Measurements from ENCODE around the gene CCDC61. TPM values are rescaled to one million over a fixed set of nuclear protein-coding genes. Genes with fewer than 3 reads are reported as not detected.
A peak's percentile ranks its signal among the peaks of the same experiment; 100 is the strongest.

Gene CCDC61
- total RNA-seq, 1 donor from 2014 or later: 8.2 TPM

DNA sequence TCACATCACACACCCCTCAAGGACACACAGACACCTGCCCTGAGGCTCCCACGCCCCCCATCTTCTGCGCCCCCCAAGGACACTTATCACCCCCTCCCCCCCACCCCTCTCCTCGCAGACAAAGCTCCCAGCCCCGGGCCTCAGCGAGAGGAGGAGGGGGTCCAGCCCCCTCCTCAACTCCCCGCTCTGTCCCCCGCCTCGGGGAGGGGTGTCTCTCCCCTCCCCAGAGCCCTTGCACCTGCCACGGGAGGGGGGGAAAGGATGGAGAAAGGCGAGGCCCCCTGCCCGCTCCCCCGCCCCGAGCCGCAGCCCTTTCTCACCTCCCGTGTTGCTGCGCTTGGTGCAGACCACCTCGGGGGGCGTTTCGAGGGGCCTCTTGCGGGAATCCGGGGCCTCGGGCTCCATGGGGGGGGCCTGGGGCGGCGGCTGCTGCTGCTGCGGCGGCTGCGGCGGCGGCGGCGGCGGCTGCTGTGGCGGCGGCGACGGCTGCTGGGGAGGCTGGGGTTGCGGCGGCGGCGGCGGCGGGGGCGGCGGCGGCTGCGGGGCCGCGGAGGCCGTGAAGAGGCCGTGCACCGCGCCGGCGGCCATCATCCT lies 22.2 kb upstream of the CCDC61 start:
- DNase-seq (ENCODE audit: missing footprints): no peak
- no peak for ATAC-seq
- intact Hi-C loops (cut with DNase I): no loop called here

DNA sequence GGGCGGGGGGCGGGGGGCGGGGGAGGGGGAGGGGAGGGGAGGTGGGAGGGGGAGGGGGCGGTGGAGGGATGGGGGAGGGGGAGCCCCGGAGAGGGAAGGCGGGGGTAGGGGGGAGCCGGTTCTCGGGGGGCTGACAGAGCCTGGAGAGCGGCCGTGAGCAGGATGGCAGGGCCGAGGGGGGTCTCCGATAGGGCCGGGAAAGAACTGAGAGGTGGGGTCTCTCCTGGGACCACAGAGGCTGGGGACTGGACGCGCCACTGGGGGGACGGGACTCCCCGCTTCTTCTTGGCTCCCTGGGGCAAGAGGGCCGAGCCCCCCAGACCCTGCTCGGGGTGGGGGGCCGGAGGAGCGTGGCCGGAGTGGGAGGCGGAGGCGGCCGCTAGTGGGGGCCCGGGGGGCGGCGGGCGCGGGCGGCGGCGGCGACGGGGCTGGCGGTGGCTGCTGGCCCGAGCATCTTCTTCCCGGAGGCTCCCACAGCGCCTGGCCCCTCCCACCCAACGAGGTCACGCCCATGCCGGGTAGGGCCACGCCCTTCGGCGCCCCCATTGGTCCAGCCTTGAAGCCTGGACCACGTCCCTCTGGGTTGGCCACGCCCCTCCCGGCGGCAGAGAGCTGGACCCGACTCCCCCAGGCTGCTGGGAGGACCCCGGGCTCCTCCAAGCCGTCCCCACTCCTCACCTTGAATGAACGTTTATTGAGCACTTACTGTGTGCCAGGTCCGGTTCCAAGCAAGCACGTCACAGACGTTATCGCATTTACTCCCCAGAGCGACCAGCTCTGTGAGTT lies 21.5 kb upstream of the CCDC61 start, which contains the start of gene NOVA2:
Gene NOVA2, minus strand, starts transcription at position 313 of the 786 bp plus-strand sequence. CDS start 514 bp downstream, outside the sequence.
- ATAC-seq (peak; percentile 39), DNase-seq (ENCODE audit: missing footprints) (peak; percentile 75)
- intact Hi-C loops (cut with DNase I): no loop called here

DNA sequence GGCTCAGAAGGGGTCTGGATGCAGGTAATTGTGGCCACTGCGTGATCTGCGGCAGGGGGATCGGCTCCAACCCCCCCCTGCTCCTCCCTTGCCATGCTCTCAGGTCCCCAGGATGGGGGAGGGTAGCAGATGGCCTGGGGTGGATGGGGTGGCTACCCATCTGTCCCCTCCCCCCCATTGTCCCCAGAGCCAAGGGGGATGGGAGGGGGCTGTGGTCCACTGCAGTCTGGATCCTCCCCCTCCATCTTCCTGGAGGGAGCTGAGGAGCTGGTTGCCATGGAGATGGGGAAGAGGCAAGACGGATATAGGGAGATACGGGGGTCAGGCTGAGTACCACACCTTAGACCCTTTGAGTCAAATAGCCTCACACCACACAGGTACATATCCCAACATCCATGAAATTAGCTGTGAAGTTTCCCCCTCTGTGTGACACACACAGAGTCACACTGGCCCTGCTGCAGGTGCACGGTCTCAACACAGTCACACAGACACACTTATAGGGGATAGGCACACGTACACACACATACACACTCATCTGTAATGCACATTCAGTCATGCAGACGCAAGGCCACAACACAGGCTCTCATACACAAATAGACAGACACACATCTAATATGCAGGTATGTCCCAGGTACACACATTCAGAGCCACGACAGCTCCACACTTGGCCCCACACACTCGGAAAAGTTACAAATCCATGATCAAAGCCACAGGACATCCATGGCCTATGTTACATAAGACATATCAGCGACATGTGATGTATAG lies 19.8 kb upstream of the CCDC61 start:
- ATAC-seq: no peak
- no peak for DNase-seq (ENCODE audit: missing footprints)
- intact Hi-C loops (cut with DNase I): no loop called here

DNA sequence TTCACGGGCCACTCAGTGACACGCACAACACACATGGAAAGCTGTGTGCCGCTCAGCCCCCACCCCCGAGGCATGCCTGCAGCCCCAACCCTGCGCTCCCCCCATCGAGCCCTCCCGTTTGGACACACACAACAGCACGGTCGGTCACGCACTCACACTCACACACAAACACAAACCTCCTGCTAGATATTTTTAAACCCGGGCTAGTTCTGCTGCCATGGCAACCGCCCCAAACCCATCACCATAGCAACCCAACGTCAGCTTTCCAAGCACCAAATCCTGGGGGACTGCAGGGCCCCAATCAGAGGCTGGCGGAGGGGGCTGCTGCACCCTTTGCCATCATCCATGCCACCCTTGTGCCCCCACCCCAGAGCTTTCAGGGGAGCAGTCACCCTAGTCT lies 19.1 kb upstream of the CCDC61 start:
- DNase-seq (ENCODE audit: missing footprints) (no peak), ATAC-seq (no peak)
- intact Hi-C loops (cut with DNase I): no loop called here

DNA sequence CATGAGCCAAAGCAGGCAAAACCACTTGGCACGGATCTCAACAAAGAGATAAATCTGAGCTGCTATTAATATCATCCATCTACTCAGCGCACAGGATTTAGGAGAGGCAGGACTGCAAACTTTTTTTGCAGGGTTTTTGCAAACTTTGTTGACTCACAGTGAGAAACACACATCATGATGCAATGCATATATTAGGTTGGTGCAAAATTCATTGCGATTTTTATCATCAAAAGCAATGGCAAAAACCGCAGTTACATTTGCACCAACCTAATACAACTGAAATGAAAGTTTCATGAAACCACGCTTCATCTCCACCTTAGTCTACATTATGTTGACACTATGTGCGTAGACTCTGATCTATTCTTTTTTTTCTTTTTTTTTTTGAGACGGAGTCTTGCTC lies 17.1 kb upstream of the CCDC61 start:
- no peak for ATAC-seq
- no peak for DNase-seq (ENCODE audit: missing footprints)
- intact Hi-C loops (cut with DNase I): no loop called here

DNA sequence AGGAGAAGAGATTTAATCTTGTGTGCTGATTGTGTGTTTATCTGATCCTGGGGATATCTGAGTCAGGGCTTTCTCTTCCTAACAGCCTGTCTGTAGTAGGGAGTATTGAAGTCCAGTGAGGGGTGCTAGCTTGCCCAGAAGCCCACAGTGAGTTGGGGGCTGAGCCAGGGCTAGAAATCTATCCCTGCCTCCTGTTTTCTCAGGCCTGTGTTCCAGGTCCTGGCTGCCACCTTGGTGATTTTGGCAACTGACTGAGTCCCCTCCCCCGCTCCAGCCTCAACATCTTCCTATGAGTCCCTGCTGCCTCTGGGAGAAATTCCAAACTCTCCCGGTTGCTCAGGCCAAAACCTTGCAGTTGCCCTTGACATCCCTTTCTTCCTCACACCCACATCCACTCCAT lies 13.9 kb upstream of the CCDC61 start:
- DNase-seq (ENCODE audit: missing footprints) (no peak), ATAC-seq (no peak)
- intact Hi-C loops (cut with DNase I): no loop called here

DNA sequence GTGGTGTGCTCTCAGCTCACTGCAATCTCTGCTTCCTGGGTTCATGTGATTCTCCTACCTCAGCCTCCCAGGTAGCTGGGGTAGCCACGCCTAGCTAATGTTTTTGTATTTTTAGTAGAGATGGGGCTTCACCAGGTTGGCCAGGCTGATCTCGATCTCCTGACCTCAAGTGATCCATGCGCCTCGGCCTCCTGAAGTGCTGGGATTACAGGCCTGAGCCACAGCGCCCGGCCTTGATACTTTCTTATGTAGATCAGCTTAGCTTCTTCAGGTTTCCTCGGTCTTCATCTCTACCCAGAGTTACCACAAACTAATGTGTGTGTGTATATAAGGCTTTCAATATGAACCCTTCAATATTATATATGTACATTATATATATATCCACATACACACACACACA lies 9.9 kb upstream of the CCDC61 start:
- no peak for ATAC-seq
- intact Hi-C loops (cut with DNase I): no loop called here
- no peak for DNase-seq (ENCODE audit: missing footprints)

DNA sequence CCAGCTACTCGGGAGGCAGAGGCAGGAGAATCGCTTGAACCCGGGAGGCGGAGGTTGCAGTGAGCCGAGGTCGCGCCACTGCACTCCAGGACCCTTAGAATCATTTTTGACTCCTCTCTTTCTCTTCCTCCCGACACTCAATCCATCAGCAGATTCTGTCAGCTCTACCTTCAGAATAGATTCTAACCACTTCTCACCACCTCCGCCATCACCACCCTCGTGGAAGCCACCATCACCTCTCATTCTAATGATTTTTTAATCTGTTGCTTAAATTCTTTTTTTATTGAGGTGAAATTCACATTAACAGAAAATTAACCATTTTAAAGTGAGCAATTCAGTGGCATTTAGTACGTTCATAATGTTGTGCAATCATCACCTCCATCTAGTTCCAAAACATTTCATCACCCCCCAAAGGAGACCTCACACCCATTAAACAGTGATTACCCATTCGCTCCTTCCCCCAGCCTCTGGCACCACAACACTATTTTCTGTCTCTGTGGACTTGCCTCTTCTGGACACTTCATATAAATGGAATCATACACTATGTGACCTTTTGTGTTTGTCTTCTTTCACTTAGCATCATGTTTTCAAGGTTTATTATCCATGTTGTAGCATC lies 5.0 kb upstream of the CCDC61 start:
- ATAC-seq (no peak), DNase-seq (ENCODE audit: missing footprints) (no peak)
- intact Hi-C loops (cut with DNase I): loop anchor here (10.0 kb wide), 1 partner anchor 55 kb away; no protein-coding TSS in a partner anchor

DNA sequence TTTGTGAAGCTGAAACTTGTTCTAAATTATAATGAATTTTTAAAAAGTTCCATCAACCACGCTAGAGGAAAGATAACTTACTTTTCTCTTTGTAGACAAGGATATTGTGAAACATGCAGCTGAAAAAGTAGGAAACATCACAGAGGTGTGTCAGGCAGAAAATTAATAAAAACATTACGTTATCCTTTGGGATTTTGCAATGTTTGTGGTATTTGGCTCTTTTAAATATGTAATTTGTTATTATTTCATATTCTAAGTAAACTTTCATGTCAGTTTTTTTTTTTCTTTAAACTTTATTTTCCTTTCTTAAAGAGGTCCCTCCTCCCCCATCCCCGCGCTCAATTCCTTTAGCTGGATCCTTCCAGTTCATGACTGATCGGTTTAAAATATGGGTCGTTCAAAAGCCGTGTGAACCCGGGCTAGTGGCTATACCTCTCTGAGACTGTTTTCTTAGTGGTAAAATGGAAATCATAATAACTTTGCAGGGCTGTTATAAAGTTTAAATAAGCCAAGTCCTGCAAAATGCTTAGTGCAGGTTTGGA lies 740 bp upstream of the CCDC61 start:
- no peak for DNase-seq (ENCODE audit: missing footprints)
- ATAC-seq: peak; percentile 0
- intact Hi-C loops (cut with DNase I): loop anchor here (10.0 kb wide), 1 partner anchor 60 kb away; no protein-coding TSS in a partner anchor

DNA sequence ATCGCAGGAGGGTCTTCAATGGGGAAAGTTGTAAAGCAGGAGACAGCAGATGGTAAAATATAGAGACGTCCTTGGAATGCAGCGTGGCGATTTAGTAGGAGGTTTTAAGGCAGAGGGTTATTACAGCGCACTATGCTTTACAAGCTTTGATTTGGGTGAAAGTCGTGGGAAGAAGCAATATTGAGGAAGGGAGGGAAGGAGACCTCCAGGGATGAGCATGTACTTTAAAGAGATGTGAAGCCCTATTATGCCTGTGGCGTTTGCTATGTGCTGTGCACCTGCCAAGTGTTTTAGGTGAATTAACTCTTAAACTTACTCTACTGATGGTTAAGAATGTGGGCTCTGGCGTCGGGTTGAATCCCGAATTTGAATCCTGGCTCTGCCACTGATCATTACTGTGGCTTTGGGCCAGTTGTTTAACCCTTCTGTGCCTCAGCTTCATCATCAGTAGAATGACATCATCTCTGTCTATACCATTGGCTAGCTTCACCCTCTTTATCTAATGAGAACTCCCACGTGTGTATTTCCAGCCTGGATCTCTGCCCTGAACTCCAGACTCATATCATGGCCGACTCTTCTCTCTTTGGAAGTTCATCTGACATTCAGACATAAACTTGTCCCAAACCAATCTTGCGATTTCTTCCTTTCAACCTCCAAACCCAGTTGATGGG lies 583 bp downstream of the CCDC61 start:
- intact Hi-C loops (cut with DNase I): loop anchor here (1.0 to 10.0 kb wide), 2 partner anchors 61 to 110 kb away; partner anchors contain the start of gene IRF2BP1
- DNase-seq (ENCODE audit: missing footprints): no peak
- no peak for ATAC-seq

DNA sequence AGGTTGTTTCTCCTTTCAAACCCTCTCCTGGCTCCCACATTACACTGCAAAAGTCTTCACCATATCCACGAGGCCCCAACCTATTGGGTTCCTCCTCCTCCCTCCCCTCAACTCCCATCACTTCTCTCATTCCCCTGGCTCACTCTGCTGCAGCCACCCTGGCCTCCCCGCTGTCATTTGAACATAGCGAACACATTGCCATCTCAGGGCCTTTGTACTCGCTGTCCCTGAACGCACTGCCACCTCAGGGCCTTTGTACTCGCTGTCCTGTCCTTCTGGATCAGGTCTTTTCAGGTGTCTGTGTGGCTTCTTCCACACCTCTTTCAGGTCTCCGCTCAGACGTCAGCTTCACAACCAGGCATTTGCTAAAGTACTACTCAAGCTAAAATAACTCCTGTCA lies 1.7 kb downstream of the CCDC61 start:
- DNase-seq (ENCODE audit: missing footprints): no peak
- intact Hi-C loops (cut with DNase I): loop anchor here (10.0 kb wide), 1 partner anchor 62 kb away; no protein-coding TSS in a partner anchor
- ATAC-seq: no peak

DNA sequence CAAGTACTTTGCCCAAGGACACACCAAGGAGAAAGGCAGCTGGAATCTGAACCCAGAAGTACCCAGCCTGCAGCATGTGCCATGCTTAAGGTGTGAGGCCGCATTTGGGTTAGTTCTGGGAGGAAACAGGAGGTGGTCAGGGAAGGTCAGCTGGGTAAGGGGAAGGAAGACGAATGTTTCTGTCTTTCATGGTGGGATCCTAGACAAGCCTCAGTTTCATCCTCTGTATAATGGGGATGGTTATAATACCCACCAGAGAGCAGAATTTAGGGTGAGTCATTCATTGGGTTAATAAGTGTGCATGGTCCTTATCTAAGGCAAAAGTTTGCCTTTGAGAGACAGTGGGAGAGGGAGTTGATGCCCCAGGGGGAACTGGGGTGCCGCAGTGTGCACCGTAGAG lies 3.6 kb downstream of the CCDC61 start:
- ATAC-seq (no peak), DNase-seq (ENCODE audit: missing footprints) (no peak)
- intact Hi-C loops (cut with DNase I): loop anchor here (10.0 kb wide), 1 partner anchor 64 kb away; no protein-coding TSS in a partner anchor

DNA sequence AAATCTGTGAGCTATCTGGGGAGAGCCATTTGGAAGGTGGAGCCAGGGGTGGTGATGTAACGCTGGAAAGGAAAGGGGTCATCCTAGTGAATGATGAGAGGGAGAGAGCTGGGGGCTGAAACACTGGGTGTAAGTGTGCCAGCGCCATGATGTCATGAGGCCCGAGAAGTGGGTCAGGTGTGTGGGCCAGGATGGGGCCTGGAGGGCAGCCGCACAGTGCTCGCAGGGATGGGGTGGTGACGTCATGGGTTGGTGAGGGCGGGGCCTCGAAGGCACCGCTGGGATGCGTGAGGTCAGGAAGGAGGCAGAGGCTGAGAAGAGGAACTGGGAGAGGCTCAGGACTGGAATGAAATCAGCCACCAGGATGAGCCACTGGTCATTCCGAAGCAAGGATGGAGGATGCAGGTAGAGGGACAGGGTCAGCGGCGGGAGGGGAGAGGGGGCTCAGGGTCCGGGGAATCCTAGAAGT lies 4.4 kb downstream of the CCDC61 start:
- peak; percentile 66 for DNase-seq (ENCODE audit: missing footprints)
- no peak for ATAC-seq
- intact Hi-C loops (cut with DNase I): loop anchor here (10.0 kb wide), 1 partner anchor 65 kb away; no protein-coding TSS in a partner anchor

DNA sequence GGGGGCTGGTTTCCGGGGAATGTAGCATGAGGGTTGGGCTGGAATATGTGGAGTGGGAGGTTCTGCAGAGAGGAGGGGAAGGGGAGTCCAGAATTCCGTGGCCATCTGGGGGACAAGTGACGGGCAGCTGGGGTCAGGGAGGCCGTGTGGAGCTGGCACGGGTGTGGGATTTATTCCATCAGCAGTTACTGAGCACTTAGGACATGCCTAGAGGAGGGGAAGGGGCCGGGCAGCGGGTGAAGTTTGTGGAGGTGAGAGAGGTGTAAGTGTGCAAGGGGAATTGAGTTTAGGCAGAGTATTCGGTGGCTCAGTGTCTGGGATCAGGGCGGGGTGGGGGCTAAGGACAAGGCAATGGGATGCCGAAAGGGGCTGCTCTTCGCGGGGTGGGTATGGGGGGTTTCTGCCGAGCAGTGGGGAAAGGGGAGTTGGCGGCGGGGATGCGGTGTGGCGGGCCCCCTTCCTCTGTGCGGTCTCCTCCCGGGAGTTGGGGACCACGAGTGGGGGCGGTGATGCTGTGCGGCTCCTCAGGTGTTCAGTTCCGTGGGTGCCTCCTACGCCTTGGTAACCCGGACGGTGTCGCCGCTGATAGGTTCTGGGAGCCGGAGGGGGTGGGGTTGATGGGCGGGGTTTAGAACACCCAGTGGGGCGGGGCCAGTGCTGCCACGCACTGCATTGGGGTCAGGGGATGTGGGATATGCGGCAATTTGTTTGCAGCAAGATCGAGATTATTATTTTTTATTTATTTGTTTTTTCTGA lies 5.4 kb downstream of the CCDC61 start:
- intact Hi-C loops (cut with DNase I): no loop called here
- ATAC-seq (no peak), DNase-seq (ENCODE audit: missing footprints) (peak; percentile 67)

DNA sequence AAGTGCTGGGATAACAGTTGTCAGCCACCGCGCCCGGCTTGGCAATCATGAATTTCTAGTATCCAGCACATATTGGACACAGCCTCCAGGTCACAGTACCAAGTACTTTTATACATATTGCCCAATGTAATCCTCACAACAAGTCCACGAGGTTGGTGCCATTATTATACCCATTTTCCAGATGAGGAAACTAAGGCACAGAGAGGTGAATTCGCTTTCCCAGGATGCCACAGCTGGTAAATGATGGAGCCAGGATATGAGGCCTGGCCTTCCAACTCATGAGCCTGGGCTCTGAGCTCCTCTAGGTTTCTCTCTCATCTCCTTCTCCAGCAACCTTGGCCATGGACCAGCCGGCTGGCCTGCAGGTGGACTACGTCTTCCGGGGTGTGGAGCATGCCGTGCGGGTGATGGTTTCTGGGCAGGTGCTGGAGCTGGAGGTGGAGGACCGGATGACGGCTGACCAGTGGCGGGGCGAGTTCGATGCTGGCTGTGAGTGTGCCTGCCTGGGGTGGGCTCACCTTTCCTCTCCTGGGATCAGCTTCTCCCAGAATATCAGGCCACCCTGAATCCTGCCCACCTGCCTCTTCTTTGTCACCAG lies 7.5 kb downstream of the CCDC61 start:
- ATAC-seq: no peak
- DNase-seq (ENCODE audit: missing footprints): no peak
- intact Hi-C loops (cut with DNase I): no loop called here

DNA sequence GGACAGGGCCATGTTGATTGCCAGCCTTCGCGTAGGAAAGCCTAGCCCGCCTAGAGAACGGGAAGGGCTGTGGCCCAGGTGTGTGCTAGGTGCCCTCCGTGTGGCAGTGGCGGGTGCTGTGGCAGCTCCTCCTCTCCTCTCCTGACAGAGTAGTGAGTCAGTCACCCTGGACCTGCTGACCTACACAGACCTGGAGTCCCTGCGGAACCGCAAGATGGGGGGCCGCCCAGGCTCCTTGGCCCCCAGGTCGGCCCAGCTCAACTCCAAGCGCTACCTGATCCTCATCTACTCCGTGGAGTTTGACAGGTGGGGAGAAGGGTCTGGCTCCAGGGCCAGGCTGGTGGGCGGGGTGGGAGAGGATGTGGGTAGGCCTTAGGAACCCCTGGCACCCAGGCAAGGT lies 11.1 kb downstream of the CCDC61 start:
- intact Hi-C loops (cut with DNase I): no loop called here
- ATAC-seq (no peak), DNase-seq (ENCODE audit: missing footprints) (no peak)
